Midbrain (tissue), 1 donor: ENCODE data around the gene RSPH3.

ENCODE experiments used
- DNase-seq: peaks from one replicate; lab custom pipeline; 2025; lab: John Stamatoyannopoulos, UW

RSPH3 gene

DNA sequence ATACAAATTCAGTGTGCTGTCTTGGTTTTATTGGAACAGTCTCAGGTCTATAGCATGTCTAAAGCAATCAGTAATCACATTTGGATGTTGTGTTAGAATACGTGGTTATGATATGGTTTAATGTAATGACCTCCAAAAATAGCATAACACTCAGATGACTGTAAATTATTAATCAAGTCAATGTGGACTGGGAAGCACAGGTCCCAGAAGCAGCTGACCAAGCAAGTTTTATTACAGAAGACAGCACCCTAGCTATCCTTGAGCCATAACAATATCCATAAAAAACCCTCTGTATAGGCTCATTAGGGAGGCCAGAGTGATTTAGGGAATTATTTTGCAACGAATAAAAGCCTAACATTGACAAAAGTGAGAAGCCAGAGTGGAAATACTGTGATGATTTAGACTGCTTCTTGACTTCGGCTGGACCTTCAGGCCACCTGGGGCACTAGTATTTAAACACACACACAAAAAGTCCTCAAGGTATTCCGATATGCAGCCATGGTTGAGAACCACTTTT, 66.9 kb downstream of the RSPH3 start:
- DNase-seq: no peak

GRCh38 chr6:158928068-158928467, 71.9 kb downstream of the RSPH3 start:
- no peak for DNase-seq

- DNase-seq: no peak
Measured at GRCh38 chr6:158926414-158926813, 73.6 kb downstream of the RSPH3 start.

GRCh38 chr6:158924499-158925455, 75.2 kb downstream of the RSPH3 start:
- DNase-seq: no peak

- DNase-seq: no peak
Measured at GRCh38 chr6:158923805-158924498, 76.0 kb downstream of the RSPH3 start.
